ENCODE measurements around the gene RYR2. TPM values are rescaled to one million over a fixed set of nuclear protein-coding genes. Genes with fewer than 3 reads are reported as not detected.

The RYR2 gene
- total and polyA plus RNA-seq, 2 donors = 0.21 to 0.38 TPM

GRCh38 chr1:237164406-237165352 is 122.7 kb downstream of the RYR2 start:
- Histone ChIP-seq H3K4me1 (ENCODE audit: control insufficient read depth in 2 of 2, insufficient read depth in 2 of 2, low read length in 2 of 2) (no peaks in the 10 kb centered on the region), H3K27me3 (ENCODE audit: control insufficient read depth in 2 of 2, insufficient read depth in 1 of 2, low read length in 1 of 2) (no peaks in the 10 kb centered on the region), H3K27ac (ENCODE audit: low read depth in 1 of 2, low read length in 1 of 2) (no peak overlapping the region), H3K36me3 (ENCODE audit: control insufficient read depth in 2 of 2, insufficient read depth in 2 of 2, low read length in 1 of 2) (no peaks in the 10 kb centered on the region), H3K4me3 (ENCODE audit: low read length in 2 of 2) (no peak overlapping the region), H3K9me3 (ENCODE audit: control insufficient read depth in 2 of 2, insufficient read depth in 1 of 2, low read length in 1 of 2) (no peaks in the 10 kb centered on the region)
- WGBS = 93% methylated on average over 8 of the region's 8 CpGs
- DNase-seq (ENCODE audit: low read depth in 6 of 9, low spot score in 9 of 9) = no peak

GRCh38 chr1:237166086-237166485 is 124.1 kb downstream of the RYR2 start:
- Histone ChIP-seq H3K9me3 (ENCODE audit: control insufficient read depth in 2 of 2, insufficient read depth in 1 of 2, low read length in 1 of 2) (no peaks in the 10 kb centered on the region), H3K4me3 (ENCODE audit: low read length in 2 of 2) (no peak overlapping the region), H3K36me3 (ENCODE audit: control insufficient read depth in 2 of 2, insufficient read depth in 2 of 2, low read length in 1 of 2) (no peaks in the 10 kb centered on the region), H3K4me1 (ENCODE audit: control insufficient read depth in 2 of 2, insufficient read depth in 2 of 2, low read length in 2 of 2) (no peaks in the 10 kb centered on the region), H3K27ac (ENCODE audit: low read depth in 1 of 2, low read length in 1 of 2) (no peak overlapping the region), H3K27me3 (ENCODE audit: control insufficient read depth in 2 of 2, insufficient read depth in 1 of 2, low read length in 1 of 2) (no peaks in the 10 kb centered on the region)
- 73% methylated on average over 1 of the region's 1 CpG for WGBS
- no peak for DNase-seq (ENCODE audit: low read depth in 6 of 9, low spot score in 9 of 9)

GRCh38 chr1:237166593-237167101 is 124.7 kb downstream of the RYR2 start:
- no peaks in the 10 kb centered on the region for H3K27me3 ChIP-seq (ENCODE audit: control insufficient read depth in 2 of 2, insufficient read depth in 1 of 2, low read length in 1 of 2)
- no peak overlapping the region for H3K4me3 ChIP-seq (ENCODE audit: low read length in 2 of 2)
- H3K4me1 ChIP-seq (ENCODE audit: control insufficient read depth in 2 of 2, insufficient read depth in 2 of 2, low read length in 2 of 2) = no peaks in the 10 kb centered on the region
- no peak for DNase-seq (ENCODE audit: low read depth in 6 of 9, low spot score in 9 of 9)
- WGBS = 77% methylated on average over 4 of the region's 4 CpGs
- no peak overlapping the region for H3K27ac ChIP-seq (ENCODE audit: low read depth in 1 of 2, low read length in 1 of 2)
- no peaks in the 10 kb centered on the region for H3K36me3 ChIP-seq (ENCODE audit: control insufficient read depth in 2 of 2, insufficient read depth in 2 of 2, low read length in 1 of 2)
- no peaks in the 10 kb centered on the region for H3K9me3 ChIP-seq (ENCODE audit: control insufficient read depth in 2 of 2, insufficient read depth in 1 of 2, low read length in 1 of 2)

- WGBS = 86% methylated on average over 8 of the region's 8 CpGs
These were observed 128.2 kb downstream of the RYR2 start for GRCh38 chr1:237170149-237170548.

GRCh38 chr1:237171454-237172117 is 129.6 kb downstream of the RYR2 start:
- Histone ChIP-seq H3K4me1 (ENCODE audit: control insufficient read depth in 2 of 2, insufficient read depth in 2 of 2, low read length in 2 of 2) (no peaks in the 10 kb centered on the region), H3K27ac (ENCODE audit: low read depth in 1 of 2, low read length in 1 of 2) (no peak overlapping the region), H3K36me3 (ENCODE audit: control insufficient read depth in 2 of 2, insufficient read depth in 2 of 2, low read length in 1 of 2) (no peaks in the 10 kb centered on the region), H3K27me3 (ENCODE audit: control insufficient read depth in 2 of 2, insufficient read depth in 1 of 2, low read length in 1 of 2) (no peaks in the 10 kb centered on the region), H3K4me3 (ENCODE audit: low read length in 2 of 2) (no peak overlapping the region), H3K9me3 (ENCODE audit: control insufficient read depth in 2 of 2, insufficient read depth in 1 of 2, low read length in 1 of 2) (no peaks in the 10 kb centered on the region)
- WGBS = 82% methylated on average over 7 of the region's 7 CpGs
- no peak for DNase-seq (ENCODE audit: low read depth in 6 of 9, low spot score in 9 of 9)

More at GRCh38 chr1:237170149-237170548, 128.2 kb downstream of the RYR2 start:
- no peak for DNase-seq (ENCODE audit: low read depth in 6 of 9, low spot score in 9 of 9)
- H3K36me3 ChIP-seq (ENCODE audit: control insufficient read depth in 2 of 2, insufficient read depth in 2 of 2, low read length in 1 of 2) = no peaks in the 10 kb centered on the region
- H3K4me3 ChIP-seq (ENCODE audit: low read length in 2 of 2) = no peak overlapping the region
- no peaks in the 10 kb centered on the region for H3K4me1 ChIP-seq (ENCODE audit: control insufficient read depth in 2 of 2, insufficient read depth in 2 of 2, low read length in 2 of 2)
- H3K27ac ChIP-seq (ENCODE audit: low read depth in 1 of 2, low read length in 1 of 2) = no peak overlapping the region
- no peaks in the 10 kb centered on the region for H3K27me3 ChIP-seq (ENCODE audit: control insufficient read depth in 2 of 2, insufficient read depth in 1 of 2, low read length in 1 of 2)
- H3K9me3 ChIP-seq (ENCODE audit: control insufficient read depth in 2 of 2, insufficient read depth in 1 of 2, low read length in 1 of 2) = no peaks in the 10 kb centered on the region

- no peaks in the 10 kb centered on the region for H3K36me3 ChIP-seq (ENCODE audit: control insufficient read depth in 2 of 2, insufficient read depth in 2 of 2, low read length in 1 of 2)
- H3K9me3 ChIP-seq (ENCODE audit: control insufficient read depth in 2 of 2, insufficient read depth in 1 of 2, low read length in 1 of 2) = no peaks in the 10 kb centered on the region
- no peaks in the 10 kb centered on the region for H3K4me1 ChIP-seq (ENCODE audit: control insufficient read depth in 2 of 2, insufficient read depth in 2 of 2, low read length in 2 of 2)
- no peak overlapping the region for H3K27ac ChIP-seq (ENCODE audit: low read depth in 1 of 2, low read length in 1 of 2)
- no peaks in the 10 kb centered on the region for H3K27me3 ChIP-seq (ENCODE audit: control insufficient read depth in 2 of 2, insufficient read depth in 1 of 2, low read length in 1 of 2)
- 94% methylated on average over 1 of the region's 1 CpG for WGBS
- H3K4me3 ChIP-seq (ENCODE audit: low read length in 2 of 2) = no peak overlapping the region
- no peak for DNase-seq (ENCODE audit: low read depth in 6 of 9, low spot score in 9 of 9)
These were observed 130.1 kb downstream of the RYR2 start for GRCh38 chr1:237172118-237172485.

GRCh38 chr1:237179503-237179902 is 137.5 kb downstream of the RYR2 start:
- WGBS = 93% methylated on average over 6 of the region's 6 CpGs

GRCh38 chr1:237180256-237180655 is 138.3 kb downstream of the RYR2 start:
- H3K4me3 ChIP-seq (ENCODE audit: low read length in 2 of 2) = no peak overlapping the region
- no peaks in the 10 kb centered on the region for H3K27me3 ChIP-seq (ENCODE audit: control insufficient read depth in 2 of 2, insufficient read depth in 1 of 2, low read length in 1 of 2)
- no peak overlapping the region for H3K27ac ChIP-seq (ENCODE audit: low read depth in 1 of 2, low read length in 1 of 2)
- DNase-seq (ENCODE audit: low read depth in 6 of 9, low spot score in 9 of 9) = no peak
- H3K4me1 ChIP-seq (ENCODE audit: control insufficient read depth in 2 of 2, insufficient read depth in 2 of 2, low read length in 2 of 2) = no peaks in the 10 kb centered on the region
- H3K36me3 ChIP-seq (ENCODE audit: control insufficient read depth in 2 of 2, insufficient read depth in 2 of 2, low read length in 1 of 2) = no peaks in the 10 kb centered on the region
- H3K9me3 ChIP-seq (ENCODE audit: control insufficient read depth in 2 of 2, insufficient read depth in 1 of 2, low read length in 1 of 2) = no peaks in the 10 kb centered on the region
- 94% methylated on average over 2 of the region's 2 CpGs for WGBS

More at GRCh38 chr1:237179503-237179902, 137.5 kb downstream of the RYR2 start:
- Histone ChIP-seq H3K27me3 (ENCODE audit: control insufficient read depth in 2 of 2, insufficient read depth in 1 of 2, low read length in 1 of 2) (no peaks in the 10 kb centered on the region), H3K4me3 (ENCODE audit: low read length in 2 of 2) (no peak overlapping the region), H3K9me3 (ENCODE audit: control insufficient read depth in 2 of 2, insufficient read depth in 1 of 2, low read length in 1 of 2) (no peaks in the 10 kb centered on the region), H3K36me3 (ENCODE audit: control insufficient read depth in 2 of 2, insufficient read depth in 2 of 2, low read length in 1 of 2) (no peaks in the 10 kb centered on the region), H3K4me1 (ENCODE audit: control insufficient read depth in 2 of 2, insufficient read depth in 2 of 2, low read length in 2 of 2) (no peaks in the 10 kb centered on the region), H3K27ac (ENCODE audit: low read depth in 1 of 2, low read length in 1 of 2) (no peak overlapping the region)
- no peak for DNase-seq (ENCODE audit: low read depth in 6 of 9, low spot score in 9 of 9)

- H3K36me3 ChIP-seq (ENCODE audit: control insufficient read depth in 2 of 2, insufficient read depth in 2 of 2, low read length in 1 of 2) = no peaks in the 10 kb centered on the region
- H3K27ac ChIP-seq (ENCODE audit: low read depth in 1 of 2, low read length in 1 of 2) = no peak overlapping the region
- WGBS = 97% methylated on average over 12 of the region's 12 CpGs
- no peak overlapping the region for H3K4me3 ChIP-seq (ENCODE audit: low read length in 2 of 2)
- no peaks in the 10 kb centered on the region for H3K4me1 ChIP-seq (ENCODE audit: control insufficient read depth in 2 of 2, insufficient read depth in 2 of 2, low read length in 2 of 2)
- no peak for DNase-seq (ENCODE audit: low read depth in 6 of 9, low spot score in 9 of 9)
- no peaks in the 10 kb centered on the region for H3K27me3 ChIP-seq (ENCODE audit: control insufficient read depth in 2 of 2, insufficient read depth in 1 of 2, low read length in 1 of 2)
- no peaks in the 10 kb centered on the region for H3K9me3 ChIP-seq (ENCODE audit: control insufficient read depth in 2 of 2, insufficient read depth in 1 of 2, low read length in 1 of 2)
These were observed 139.8 kb downstream of the RYR2 start for GRCh38 chr1:237181743-237182317.
